Right lobe of liver (tissue), 6 donors: ENCODE data around the gene NEURL1. TPM values are rescaled to one million over a fixed set of nuclear protein-coding genes. Genes with fewer than 3 reads are reported as not detected.

Experiments used
- ATAC-seq, 4 donors: fragments of 200-7000 bp; cut with Tn5 transposase; one replicate each; pipeline ENCODE4 v1.9.1; 2020; ENCODE audit warnings: mild to moderate bottlenecking in 4 of 4, moderate library complexity in 4 of 4
- DNase-seq, 3 donors: peaks; one replicate each; pipeline ENCODE4 v3.0.0-alpha.2; 2020
- H3K27ac ChIP-seq, 3 donors: fragments of 200-600 bp; one replicate each; pipeline ENCODE4 v1.8.0; 2022
- H3K27me3 ChIP-seq, 2 donors: fragments of 200-600 bp; one replicate each; pipeline ENCODE4 v1.8.0; 2022
- H3K36me3 ChIP-seq, 4 donors: fragments of 200-600 bp; sonication (generic) in 1 of 4; one replicate each; pipeline versions ENCODE4 v1.5.1 to v1.8.0; 2017 to 2022; ENCODE audit warnings: control low read depth in 1 of 4
- H3K4me1 ChIP-seq, 4 donors: fragments of 200-600 bp; sonication (generic) in 1 of 4; one replicate each; pipeline versions ENCODE4 v1.5.1 to v1.8.0; 2017 to 2022; ENCODE audit warnings: control low read depth in 1 of 4
- H3K4me3 ChIP-seq, 3 donors: fragments of 200-600 bp; one replicate each; pipeline ENCODE4 v1.8.0; 2022
- H3K9me3 ChIP-seq, 4 donors: fragments of 200-600 bp; sonication (generic) in 1 of 4; one replicate each; pipeline versions ENCODE4 v1.5.1 to v1.8.0; 2017 to 2022; ENCODE audit warnings: control low read depth in 1 of 4
- CTCF ChIP-seq, 4 donors: fragments of 200-600 bp in 3 of 4; fragments of 450-650 bp in 1 of 4; IDR thresholded peaks; one replicate each; pipeline versions ENCODE4 v1.5.1 to v1.8.0; 2016 to 2022; ENCODE audit warnings: antibody characterized with exemption in 4 of 4, mild to moderate bottlenecking in 2 of 4
- POLR2A ChIP-seq: fragments of 450-650 bp; IDR thresholded peaks from one replicate; pipeline ENCODE4 v1.6.1; 2017; ENCODE audit warnings: antibody characterized with exemption, mild to moderate bottlenecking
- WGBS: methylation state at CpG from one replicate; pipeline ENCODE4 v1.1.6; 2018; ENCODE audit warnings: low coverage, low lambda C conversion rate; ENCODE audit not compliant: insufficient coverage; ENCODE audit errors: missing lambda C conversion rate; 5-methylcytosine and 5-hydroxymethylcytosine counted together
- intact Hi-C, 2 donors: fragments of 100-400 bp; cut with DNase I; formaldehyde crosslinking; loops; one replicate each; pipeline versions ENCODE4 v1.11.2 to v1.14.1; 2022
- total RNA-seq, 6 experiments: library from RNA; depleted of rRNA in 2 of 6; stranded (reverse); fragments of >200 nt in 2 of 6; fragmentation: NEBNext Ultra II Directional in 3 of 6; extraction: Animal tissue kit (Norgen Biotek cat#: 25700) in 3 of 6; gene quantifications; one replicate each; pipeline versions ENCODE4 v1.1.0 to v1.2.4, GENCODE V29; 2016 to 2023
- donor health status: DM: no; HTN: yes; CAD: no.
- donor health status: DM: no; HTN: no; CAD: no.
- donor health status: DM: no; HTN: no; CAD: no.
- donor health status: DM: no; HTN: yes; CAD: no.
- donor health status: DM: no; HTN: yes; CAD: no.

Gene NEURL1
- total RNA-seq, 6 experiments from 2014 or later = 0.10 to 1.6 (median 0.83) TPM; not detected in 1

- WGBS = 72% methylated on average over 2 of the region's 3 CpGs
- Histone ChIP-seq H3K4me1 (peaks cover 0 to 18% (median 6%) of the 10 kb centered on the region in 4 donors), H3K27ac (no peak overlapping the region), H3K4me3 (no peak overlapping the region), H3K27me3 (no peaks in the 10 kb centered on the region), H3K9me3 (no peaks in the 10 kb centered on the region), H3K36me3 (no peaks in the 10 kb centered on the region)
- intact Hi-C loops = no loop called here
- ATAC-seq (no peak), DNase-seq (no peak)
- TF ChIP-seq CTCF (IDR thresholded peaks at IDR 0.05) (no peak), POLR2A (no peak)
Observed at GRCh38 chr10:103549349-103549685, 55.8 kb downstream of the NEURL1 start.

- TF ChIP-seq CTCF (IDR thresholded peaks at IDR 0.05) (no peak), POLR2A (no peak)
- no peak for DNase-seq
- no peak overlapping the region for H3K27ac ChIP-seq
Observed at GRCh38 chr10:103550229-103550628, 56.7 kb downstream of the NEURL1 start.

GRCh38 chr10:103551619-103552602 lies 58.4 kb downstream of the NEURL1 start:
- no peaks in the 10 kb centered on the region for H3K9me3 ChIP-seq
- intact Hi-C loops = no loop called here
- no peak overlapping the region for H3K27ac ChIP-seq
- TF ChIP-seq CTCF (IDR thresholded peaks at IDR 0.05) (no peak), POLR2A (no peak)
- no peak overlapping the region for H3K4me3 ChIP-seq
- H3K36me3 ChIP-seq = no peaks in the 10 kb centered on the region
- 49% methylated on average over 3 of the region's 10 CpGs for WGBS
- no peaks in the 10 kb centered on the region for H3K27me3 ChIP-seq
- peaks cover 0 to 4% (median 0%) of the 10 kb centered on the region in 4 donors for H3K4me1 ChIP-seq
- ATAC-seq (peak; percentile 20 to 55 (median 38)), DNase-seq (peak in 1 of 3 donors; percentile 30)

More at GRCh38 chr10:103550229-103550628, 56.7 kb downstream of the NEURL1 start:
- Histone ChIP-seq H3K27me3 (no peaks in the 10 kb centered on the region), H3K4me3 (no peak overlapping the region), H3K36me3 (no peaks in the 10 kb centered on the region), H3K9me3 (no peaks in the 10 kb centered on the region), H3K4me1 (peaks cover 0 to 14% (median 5%) of the 10 kb centered on the region in 4 donors)
- intact Hi-C loops = no loop called here
- WGBS = 100% methylated on average over 1 of the region's 1 CpG
- ATAC-seq = no peak

- ATAC-seq = no peak
- peaks cover 0 to 4% (median 0%) of the 10 kb centered on the region in 4 donors for H3K4me1 ChIP-seq
- no peaks in the 10 kb centered on the region for H3K27me3 ChIP-seq
- H3K27ac ChIP-seq = no peak overlapping the region
- WGBS = 92% methylated on average over 15 of the region's 20 CpGs
- no peaks in the 10 kb centered on the region for H3K36me3 ChIP-seq
- intact Hi-C loops = no loop called here
- TF ChIP-seq CTCF (IDR thresholded peaks at IDR 0.05) (no peak), POLR2A (no peak)
- H3K9me3 ChIP-seq = no peaks in the 10 kb centered on the region
- no peak overlapping the region for H3K4me3 ChIP-seq
- no peak for DNase-seq
Observed at GRCh38 chr10:103552856-103553742, 59.6 kb downstream of the NEURL1 start.
